GM12878 (cell line): ENCODE data around the gene TDRD5. TPM values are rescaled to one million over a fixed set of nuclear protein-coding genes. Genes with fewer than 3 reads are reported as not detected.

Source experiments
- ATAC-seq: fragments of 200-7000 bp; cut with Tn5 transposase; 3 replicates; pipeline ENCODE4 v1.9.1; 2020; ENCODE audit warnings: mild to moderate bottlenecking, moderate library complexity
- BruUV-seq: library from RNA; stranded (reverse); fragments of 400-500 nt; replicated peaks from 2 replicates; lab custom pipeline; 2021; lab: Mats Ljungman, UMichigan
- CTCF ChIA-PET: fragments of 300-600 bp; sonication (Branson Sonifier 250); formaldehyde crosslinking; extraction: SDS; loops from one replicate; lab custom pipeline; 2021; ENCODE audit warnings: inconsistent platforms; lab: Yijun Ruan, JAX
- POLR2A ChIA-PET: fragments of 350-600 bp; formaldehyde crosslinking; extraction: SDS; loops from one replicate; lab custom pipeline; 2021; ENCODE audit warnings: inconsistent platforms; lab: Charles Lee
- RAD21 ChIA-PET: fragments of 300-600 bp; sonication (Branson Sonifier 250); formaldehyde crosslinking; loops from one replicate; lab custom pipeline; 2023; ENCODE audit warnings: antibody characterized with exemption; ENCODE audit not compliant: unreplicated experiment; lab: Charles Lee
- SMC1A ChIA-PET: fragments of 300-600 bp; sonication (Branson Sonifier 250); formaldehyde crosslinking; loops from one replicate; lab custom pipeline; 2023; ENCODE audit not compliant: unreplicated experiment, uncharacterized antibody; lab: Charles Lee
- DNase-seq: peaks from one replicate; pipeline ENCODE4 v3.0.0-alpha.2; 2011; ENCODE audit warnings: low read depth, low spot score
- FAIRE-seq: peaks from 3 replicates; lab custom pipeline; 2011; peaks lifted over from hg19 to GRCh38; lab: Jason Lieb, UNC
- H2AFZ ChIP-seq: 2 replicates; pipeline ENCODE4 v1.6.0; 2011; ENCODE audit warnings: low read depth, low read length, control low read depth; ENCODE audit not compliant: control insufficient read depth
- H3K27ac ChIP-seq: 2 replicates; pipeline ENCODE4 v1.5.1; 2011; ENCODE audit warnings: control low read depth; ENCODE audit not compliant: control insufficient read depth, insufficient read depth
- H3K27me3 ChIP-seq, 2 experiments: replicated peaks in 1 of 2; 2 replicates each; pipeline versions ENCODE4 v1.6.0 to v1.6.1; 2011; ENCODE audit warnings: low read length in 1 of 2; ENCODE audit not compliant: control insufficient read depth in 2 of 2, insufficient read depth in 2 of 2
- H3K36me3 ChIP-seq, 2 experiments: 2 replicates each; pipeline ENCODE4 v1.5.1; 2011; ENCODE audit warnings: low read length in 1 of 2; ENCODE audit not compliant: control insufficient read depth in 2 of 2, insufficient read depth in 2 of 2
- H3K4me1 ChIP-seq: 2 replicates; pipeline ENCODE4 v1.6.1; 2011; ENCODE audit warnings: mild to moderate bottlenecking, low read length, moderate library complexity, mixed read lengths; ENCODE audit not compliant: control insufficient read depth, insufficient read depth
- H3K4me2 ChIP-seq: 2 replicates; pipeline ENCODE4 v1.6.0; 2011; ENCODE audit warnings: control low read depth; ENCODE audit not compliant: control insufficient read depth, insufficient read depth
- H3K4me3 ChIP-seq: fragments of 200-600 bp; sonication (generic); 2 replicates; pipeline ENCODE4 v1.5.1; 2016
- H3K79me2 ChIP-seq: 2 replicates; pipeline ENCODE4 v1.6.0; 2011; ENCODE audit warnings: low read length; ENCODE audit not compliant: control insufficient read depth, insufficient read depth
- H3K9ac ChIP-seq: 2 replicates; pipeline ENCODE4 v1.8.0; 2011; ENCODE audit warnings: low read length, control low read depth, mixed read lengths; ENCODE audit not compliant: control insufficient read depth, insufficient read depth
- H3K9me3 ChIP-seq: replicated peaks from 3 replicates; pipeline ENCODE4 v1.5.1; 2011; ENCODE audit warnings: mild to moderate bottlenecking, low read length; ENCODE audit not compliant: control insufficient read depth, insufficient read depth
- H4K20me1 ChIP-seq: 2 replicates; pipeline ENCODE4 v1.6.0; 2011; ENCODE audit not compliant: control insufficient read depth, insufficient read depth
- CUX1 ChIP-seq: IDR thresholded peaks from 2 replicates; pipeline ENCODE4 v1.6.1; 2012; ENCODE audit warnings: improper control_type of control experiment, low read depth, low read length; ENCODE audit not compliant: insufficient replicate concordance
- ELK1 ChIP-seq: IDR thresholded peaks from 2 replicates; pipeline ENCODE4 v1.6.1; 2012; ENCODE audit warnings: low read depth, low read length, improper control_type of control experiment
- IKZF2 ChIP-seq, 2 experiments: fragments of 450-650 bp; IDR thresholded peaks; 2 replicates each; pipeline ENCODE4 v1.6.1; 2017; ENCODE audit warnings: mild to moderate bottlenecking in 2 of 2, moderate library complexity in 2 of 2
- NFYA ChIP-seq: IDR thresholded peaks from 2 replicates; pipeline ENCODE4 v1.6.1; 2011; ENCODE audit warnings: low read depth, mild to moderate bottlenecking, low read length, improper control_type of control experiment, borderline replicate concordance
- NR2C1 ChIP-seq: fragments of 450-650 bp; IDR thresholded peaks from 2 replicates; pipeline ENCODE4 v1.6.1; 2017; ENCODE audit warnings: antibody characterized with exemption, mild to moderate bottlenecking, moderate library complexity
- PAX5 ChIP-seq: IDR thresholded peaks from 2 replicates; pipeline ENCODE4 v1.6.1; 2011; ENCODE audit warnings: low read depth, low read length, borderline replicate concordance
- POLR2AphosphoS2 ChIP-seq: IDR thresholded peaks from 2 replicates; pipeline ENCODE4 v1.6.1; 2011; ENCODE audit warnings: low read depth, mild to moderate bottlenecking, low read length, improper control_type of control experiment, moderate library complexity
- SRF ChIP-seq, 2 experiments: IDR thresholded peaks; 2 replicates each; pipeline ENCODE4 v1.6.1; 2011; ENCODE audit warnings: low read depth in 2 of 2, low read length in 2 of 2, mild to moderate bottlenecking in 1 of 2, moderate library complexity in 1 of 2
- ZNF207 ChIP-seq: fragments of 450-650 bp; IDR thresholded peaks from 2 replicates; pipeline ENCODE4 v1.6.1; 2014; ENCODE audit warnings: antibody characterized with exemption, mild to moderate bottlenecking, borderline replicate concordance
- ZNF274 ChIP-seq: IDR thresholded peaks from one replicate; pipeline ENCODE4 v1.8.0; 2011; ENCODE audit not compliant: insufficient read length, insufficient read depth
- WGBS: methylation state at CpG from one replicate; pipeline ENCODE4 v1.1.6; 2016; ENCODE audit warnings: low lambda C conversion rate; ENCODE audit not compliant: insufficient replicate concordance, insufficient coverage; ENCODE audit errors: missing lambda C conversion rate; 5-methylcytosine and 5-hydroxymethylcytosine counted together
- in situ Hi-C: fragments of 300-500 bp; cut with MboI; formaldehyde crosslinking; loops from 9 replicates; pipeline ENCODE4 v1.14.3; 2018; ENCODE audit warnings: mixed read lengths
- intact Hi-C: fragments of 100-400 bp; cut with micrococcal nuclease; formaldehyde crosslinking; loops from one replicate; pipeline ENCODE4 v1.14.2; 2022; ENCODE audit not compliant: unreplicated experiment
- polyA plus RNA-seq, 11 experiments: library from polyadenylated mRNA; depleted of rRNA in 4 of 11; unstranded in 6 of 11; stranded (reverse) in 5 of 11; fragments of >200 nt; fragmentation: Nextera tagmentation in 4 of 11; fragmentation: Illumina TruSeq in 1 of 11; extraction: Ambion mirVana in 4 of 11; extraction: Trizol in 1 of 11; gene quantifications; 1 replicate in 1 of 11; 2 replicates in 10 of 11; pipeline versions ENCODE4 v1.2.1 to v1.2.3, GENCODE V29; 2011 to 2016; ENCODE audit warnings: inconsistent platforms in 2 of 11, missing spikeins in 2 of 11, low read depth in 1 of 11
- total RNA-seq, 4 experiments: library from RNA; depleted of rRNA in 3 of 4; stranded (reverse); fragments of >200 nt in 3 of 4; fragmentation: Illumina TruSeq in 1 of 4; extraction: Trizol in 1 of 4; gene quantifications; 2 replicates each; pipeline versions ENCODE4 v1.2.1 to v1.2.3, GENCODE V29; 2013 to 2021

Gene TDRD5
- total and polyA plus RNA-seq, 10 of the 15 experiments (the other 5 are each of a cell fraction or from before 2014, with no cell fraction given): 0.01 TPM; not detected in 9

GRCh38 chr1:179591253-179591591, 410 bp upstream of the TDRD5 start:
- DNase-seq (no peak), ATAC-seq (no peak), FAIRE-seq (no peak)
- Histone ChIP-seq H3K79me2 (no peaks in the 10 kb centered on the region), H3K27me3 (peaks cover 0 to 4% of the 10 kb centered on the region in 2 experiments; a peak in 2 of 4 replicates), H3K9me3 (no peaks in the 10 kb centered on the region), H3K4me3 (no peak overlapping the region), H3K36me3 (no peaks in the 10 kb centered on the region), H4K20me1 (no peaks in the 10 kb centered on the region), H3K4me1 (no peaks in the 10 kb centered on the region), H3K27ac (no peak overlapping the region), H2AFZ (no peak overlapping the region), H3K9ac (no peak overlapping the region), H3K4me2 (no peak overlapping the region)
- no TSS peak for BruUV-seq
- TF ChIP-seq PAX5 (no peak), NFYA (no peak), ZNF274 (no peak), SRF (IDR thresholded peaks at IDR 0.05; ENCODE audit: low read depth in 2 of 2, low read length in 2 of 2) (no peak), POLR2AphosphoS2 (no peak), ZNF207 (no peak), ELK1 (no peak), IKZF2 (IDR thresholded peaks at IDR 0.05) (no peak), NR2C1 (no peak), CUX1 (no peak)
- CTCF ChIA-PET: no interaction called here
- WGBS: 67% methylated on average over 7 of the region's 7 CpGs
- POLR2A ChIA-PET: no interaction called here
- in situ Hi-C loops (no loop called here), intact Hi-C loops (no loop called here)
- SMC1A ChIA-PET: no interaction called here
- RAD21 ChIA-PET: no interaction called here
